Endothelial cell (in vitro differentiated cells): ENCODE data around the gene MGAT3. TPM values are rescaled to one million over a fixed set of nuclear protein-coding genes. Genes with fewer than 3 reads are reported as not detected.

Experiments
- DNase-seq: peaks from one replicate; pipeline ENCODE4 v3.0.0; 2021; ENCODE audit warnings: low spot score
- H3K27ac Mint-ChIP-seq: one replicate; pipeline ENCODE4 v1.8.0; 2021; ENCODE audit warnings: mixed read lengths, inconsistent platforms; ENCODE audit not compliant: unreplicated experiment
- H3K27me3 Mint-ChIP-seq: one replicate; pipeline ENCODE4 v1.8.0; 2021; ENCODE audit warnings: mild to moderate bottlenecking, moderate library complexity, mixed read lengths, inconsistent platforms; ENCODE audit not compliant: unreplicated experiment
- H3K36me3 Mint-ChIP-seq: one replicate; pipeline ENCODE4 v1.8.0; 2021; ENCODE audit warnings: mild to moderate bottlenecking, low read depth, mixed read lengths, inconsistent platforms; ENCODE audit not compliant: unreplicated experiment
- H3K4me1 Mint-ChIP-seq: one replicate; pipeline ENCODE4 v1.8.0; 2021; ENCODE audit warnings: mild to moderate bottlenecking, mixed read lengths, inconsistent platforms; ENCODE audit not compliant: unreplicated experiment
- H3K4me3 Mint-ChIP-seq: one replicate; pipeline ENCODE4 v1.8.0; 2021; ENCODE audit warnings: mild to moderate bottlenecking, mixed read lengths, inconsistent platforms; ENCODE audit not compliant: unreplicated experiment
- H3K9me3 Mint-ChIP-seq: one replicate; pipeline ENCODE4 v1.8.0; 2021; ENCODE audit warnings: mixed read lengths, inconsistent platforms; ENCODE audit not compliant: unreplicated experiment
- total RNA-seq: library from RNA; stranded (reverse); fragmentation: NEBNext Ultra II Directional; extraction: Animal tissue kit (Norgen Biotek cat#: 25700); gene quantifications from one replicate; pipeline ENCODE4 v1.2.1, GENCODE V29; 2021; ENCODE audit not compliant: unreplicated experiment
- TF ChIP-seq, protein P1 (sequence below): fragments of 200-600 bp; sonication (generic); IDR thresholded peaks from one replicate; pipeline ENCODE4 v1.5.0; 2021; ENCODE audit warnings: antibody characterized with exemption; ENCODE audit not compliant: unreplicated experiment

Gene MGAT3
- total RNA-seq, 1 donor from 2014 or later, result 0.87 TPM

DNA sequence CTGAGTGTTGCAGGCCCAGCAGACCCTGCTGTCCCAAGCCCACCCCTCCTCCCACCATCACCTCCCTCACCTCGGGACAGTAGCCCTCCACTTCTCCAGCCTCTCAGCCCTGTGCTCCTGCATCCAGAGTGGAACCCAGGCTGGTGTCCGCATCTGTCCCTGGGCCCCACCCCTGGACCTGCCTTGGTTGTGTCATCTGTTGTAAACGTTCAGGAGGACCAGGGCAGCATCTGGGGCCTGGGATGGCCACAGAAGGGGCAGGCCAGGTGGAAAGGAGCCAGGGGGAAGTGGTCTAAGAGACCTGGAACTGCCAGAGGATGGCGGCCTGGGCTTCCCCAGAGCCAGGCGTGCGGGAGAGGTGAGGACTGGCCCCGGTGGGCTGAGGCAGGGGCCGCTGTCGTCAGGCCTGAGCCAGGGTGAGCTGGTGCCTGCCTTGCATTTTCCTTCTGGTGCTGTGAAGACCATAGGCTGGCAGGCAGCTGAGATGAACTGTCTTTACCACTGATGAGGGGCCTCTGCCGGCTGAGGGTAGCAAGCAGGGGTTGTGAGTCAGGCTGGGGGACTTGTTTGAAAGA is 26.1 kb upstream of the MGAT3 start:
- Mint-ChIP-seq H3K27me3 (no peaks in the 10 kb centered on the region), H3K4me3 (no peak overlapping the region), H3K4me1 (no peaks in the 10 kb centered on the region), H3K27ac (no peak overlapping the region), H3K9me3 (no peaks in the 10 kb centered on the region), H3K36me3 (peaks cover 13% of the 10 kb centered on the region)
- TF ChIP-seq, protein P1, sequence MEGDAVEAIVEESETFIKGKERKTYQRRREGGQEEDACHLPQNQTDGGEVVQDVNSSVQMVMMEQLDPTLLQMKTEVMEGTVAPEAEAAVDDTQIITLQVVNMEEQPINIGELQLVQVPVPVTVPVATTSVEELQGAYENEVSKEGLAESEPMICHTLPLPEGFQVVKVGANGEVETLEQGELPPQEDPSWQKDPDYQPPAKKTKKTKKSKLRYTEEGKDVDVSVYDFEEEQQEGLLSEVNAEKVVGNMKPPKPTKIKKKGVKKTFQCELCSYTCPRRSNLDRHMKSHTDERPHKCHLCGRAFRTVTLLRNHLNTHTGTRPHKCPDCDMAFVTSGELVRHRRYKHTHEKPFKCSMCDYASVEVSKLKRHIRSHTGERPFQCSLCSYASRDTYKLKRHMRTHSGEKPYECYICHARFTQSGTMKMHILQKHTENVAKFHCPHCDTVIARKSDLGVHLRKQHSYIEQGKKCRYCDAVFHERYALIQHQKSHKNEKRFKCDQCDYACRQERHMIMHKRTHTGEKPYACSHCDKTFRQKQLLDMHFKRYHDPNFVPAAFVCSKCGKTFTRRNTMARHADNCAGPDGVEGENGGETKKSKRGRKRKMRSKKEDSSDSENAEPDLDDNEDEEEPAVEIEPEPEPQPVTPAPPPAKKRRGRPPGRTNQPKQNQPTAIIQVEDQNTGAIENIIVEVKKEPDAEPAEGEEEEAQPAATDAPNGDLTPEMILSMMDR, result no peak
- no peak for DNase-seq

DNA sequence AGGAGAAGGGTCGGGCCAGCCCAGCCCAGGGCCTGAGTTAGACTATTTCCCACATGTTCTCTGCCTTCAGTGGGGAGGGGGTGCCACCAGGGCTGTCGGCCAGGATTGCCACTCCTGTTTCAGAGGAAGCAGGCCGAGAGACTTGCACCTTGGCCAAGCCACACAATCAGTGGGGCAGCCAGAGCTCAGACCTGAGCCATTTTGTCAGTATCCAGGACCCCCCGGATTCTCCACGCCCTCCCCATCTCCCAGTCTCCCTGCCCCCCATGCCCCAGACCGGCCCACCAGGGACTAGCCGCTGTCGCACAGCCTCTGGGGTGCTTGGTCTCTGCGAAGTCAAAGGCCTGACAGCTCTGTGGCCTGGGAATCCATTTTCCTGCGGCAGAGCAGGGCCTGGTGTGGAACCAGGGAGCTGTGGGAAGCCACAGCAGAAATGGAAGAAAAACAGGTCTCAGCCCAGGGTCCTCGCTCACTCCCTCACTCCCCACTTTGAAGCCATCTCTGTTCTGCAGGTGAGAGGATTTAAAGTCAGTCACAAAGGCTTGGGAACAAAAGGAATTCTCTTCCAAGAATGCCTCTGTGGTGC is 25.5 kb upstream of the MGAT3 start:
- Mint-ChIP-seq H3K27ac (no peak overlapping the region), H3K9me3 (no peaks in the 10 kb centered on the region), H3K4me1 (no peaks in the 10 kb centered on the region), H3K27me3 (no peaks in the 10 kb centered on the region), H3K4me3 (no peak overlapping the region), H3K36me3 (peaks cover 11% of the 10 kb centered on the region)
- TF ChIP-seq, protein P1, result no peak
- no peak for DNase-seq

DNA sequence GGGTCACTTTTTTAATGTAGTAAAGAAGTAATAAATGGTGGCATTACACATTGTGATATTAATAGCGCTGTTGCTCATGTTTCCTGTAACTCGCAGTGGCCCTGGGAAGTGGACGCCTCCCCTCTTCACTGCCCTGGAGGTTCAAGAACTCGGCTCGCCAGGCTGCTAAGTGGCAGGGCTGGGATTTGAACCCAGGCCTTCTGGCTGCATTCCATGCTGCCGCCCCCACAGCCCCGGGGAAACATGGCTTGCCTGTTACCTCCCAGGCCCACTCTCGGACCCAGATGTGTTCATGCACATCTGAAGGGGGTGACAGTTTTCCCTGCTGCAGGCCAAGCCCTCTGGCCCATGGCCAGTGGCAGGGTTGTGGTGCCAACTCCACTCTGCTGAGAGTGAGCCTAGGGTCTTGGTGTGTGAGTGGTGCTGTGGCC is 25.0 kb upstream of the MGAT3 start:
- H3K36me3 Mint-ChIP-seq, result peaks cover 9% of the 10 kb centered on the region
- H3K9me3 Mint-ChIP-seq, result no peaks in the 10 kb centered on the region
- H3K4me1 Mint-ChIP-seq, result no peaks in the 10 kb centered on the region
- H3K4me3 Mint-ChIP-seq, result no peak overlapping the region
- H3K27me3 Mint-ChIP-seq, result no peaks in the 10 kb centered on the region
- no peak for DNase-seq
- TF ChIP-seq, protein P1, result no peak
- no peak overlapping the region for H3K27ac Mint-ChIP-seq

DNA sequence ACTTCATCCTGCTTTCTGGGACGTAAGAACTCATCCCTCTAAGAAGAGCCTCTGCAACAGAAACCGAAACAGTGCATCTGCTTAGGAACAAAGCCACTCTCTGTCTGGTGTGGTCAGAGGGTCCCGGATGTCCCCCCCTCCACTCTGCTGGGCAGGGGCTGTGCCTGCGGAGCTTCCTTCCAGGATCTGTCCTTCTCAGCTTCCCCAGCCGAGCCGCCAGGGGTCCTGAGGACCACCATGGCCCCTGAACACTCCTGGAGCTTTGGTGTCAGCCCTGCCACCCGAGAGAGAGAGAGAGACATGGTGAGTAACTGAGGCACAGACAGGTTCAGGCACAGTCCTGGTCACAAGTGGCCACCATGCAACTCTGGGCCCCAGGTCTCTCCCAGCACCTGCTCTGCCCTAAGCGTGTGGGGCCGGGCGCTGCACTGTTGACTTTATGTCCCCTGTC is 24.4 kb upstream of the MGAT3 start:
- H3K9me3 Mint-ChIP-seq, result no peaks in the 10 kb centered on the region
- no peak overlapping the region for H3K27ac Mint-ChIP-seq
- H3K4me3 Mint-ChIP-seq, result no peak overlapping the region
- H3K27me3 Mint-ChIP-seq, result no peaks in the 10 kb centered on the region
- no peak for DNase-seq
- H3K4me1 Mint-ChIP-seq, result no peaks in the 10 kb centered on the region
- H3K36me3 Mint-ChIP-seq, result peaks cover 8% of the 10 kb centered on the region
- TF ChIP-seq, protein P1, result no peak

DNA sequence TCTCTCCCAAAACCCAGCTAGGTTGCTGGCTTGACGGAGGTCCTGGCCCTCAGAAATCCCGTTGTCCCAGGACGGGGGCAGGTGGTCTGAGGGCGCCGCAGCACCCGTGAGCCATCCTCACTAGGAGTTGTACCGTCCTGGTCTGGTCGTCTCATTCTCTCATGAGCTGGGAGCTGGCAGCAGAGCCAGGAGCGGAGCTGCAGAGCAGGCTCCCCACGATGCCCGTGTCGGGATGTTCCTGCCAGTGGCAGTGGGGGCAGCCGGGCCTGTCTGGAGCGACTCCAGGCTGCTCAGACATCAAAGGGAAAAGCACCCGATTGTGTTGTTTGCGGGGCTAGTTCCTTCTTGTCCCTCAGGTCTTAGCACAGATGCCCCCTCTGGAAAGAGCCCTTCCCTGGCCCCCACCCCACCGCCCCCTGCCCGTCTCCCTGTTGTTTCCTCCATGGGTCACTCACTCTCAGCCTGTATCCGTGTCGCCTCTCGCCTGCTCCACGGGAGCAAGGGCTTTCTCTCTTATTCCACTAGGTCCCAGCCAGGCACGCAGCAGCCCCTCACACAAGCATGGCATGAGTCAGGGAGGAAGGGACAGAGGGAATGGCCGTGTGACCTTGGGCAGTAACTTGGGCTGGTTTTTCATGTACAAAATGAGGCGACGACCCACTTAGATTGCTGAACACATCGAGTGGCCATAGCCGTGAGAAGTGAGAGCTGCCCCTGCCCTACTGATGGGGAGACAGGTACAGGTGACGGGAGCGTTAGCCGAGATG is 23.2 kb upstream of the MGAT3 start:
- Mint-ChIP-seq H3K9me3 (no peaks in the 10 kb centered on the region), H3K36me3 (peaks cover 5% of the 10 kb centered on the region), H3K4me3 (no peak overlapping the region), H3K27ac (no peak overlapping the region), H3K27me3 (peaks cover under 1% of the 10 kb centered on the region), H3K4me1 (no peaks in the 10 kb centered on the region)
- TF ChIP-seq, protein P1, result no peak
- DNase-seq, result no peak
